HPDE6-E6E7 (cell line): ENCODE data around the gene KAT7.
A peak's percentile ranks its signal among the peaks of the same experiment; 100 is the strongest.
"Not testable (repeated sequence)": the region's sequence is repeated elsewhere in the genome, so short reads cannot be mapped to it uniquely, and the experiment has no call there.

Source experiments
- DNase-seq: peaks from one replicate; pipeline ENCODE4 v3.0.0; 2011; ENCODE audit warnings: missing footprints; ENCODE audit errors: extremely low spot score

Gene KAT7

GRCh38 chr17:49788478-49789242, at the start of gene KAT7:
TSS of gene KAT7 (plus strand) at chr17:49788681. CDS start at chr17:49788835, 154 bp downstream.
- DNase-seq: peak; percentile 88

- DNase-seq: no peak
Observed at GRCh38 chr17:49739641-49740271, 48.7 kb upstream of the KAT7 start.

DNA sequence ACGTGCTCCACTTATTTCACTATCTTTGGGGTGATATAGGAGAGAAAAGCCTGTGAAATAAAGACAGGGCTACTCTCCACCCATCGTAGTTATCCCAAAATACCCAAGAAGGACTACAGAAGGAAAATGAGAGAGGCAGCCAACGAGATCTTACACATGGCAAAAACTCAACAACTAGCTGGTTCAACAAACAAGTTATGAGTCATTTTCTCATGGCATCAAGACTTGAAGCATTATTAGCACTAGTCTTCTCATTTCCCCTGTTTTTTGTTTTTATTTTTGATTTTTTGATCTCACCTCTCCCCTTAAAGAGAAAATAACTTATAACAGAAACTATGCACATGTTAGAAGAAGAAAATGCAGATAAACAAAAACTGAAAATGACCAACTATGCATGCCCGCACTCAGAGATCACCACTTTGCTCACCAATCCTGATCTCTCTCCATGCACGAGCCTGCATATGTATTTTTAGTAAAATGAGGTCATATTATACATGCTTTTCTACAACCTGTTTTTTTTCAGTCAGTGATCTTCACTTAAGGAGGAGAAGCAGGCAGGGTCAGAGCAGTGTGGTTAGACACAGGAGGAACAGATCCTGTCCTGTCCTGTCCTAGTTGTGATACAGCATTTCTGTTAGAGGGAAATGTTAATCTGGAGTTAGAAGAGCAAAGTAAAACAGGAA, 47.3 kb upstream of the KAT7 start:
- DNase-seq: no peak

DNA sequence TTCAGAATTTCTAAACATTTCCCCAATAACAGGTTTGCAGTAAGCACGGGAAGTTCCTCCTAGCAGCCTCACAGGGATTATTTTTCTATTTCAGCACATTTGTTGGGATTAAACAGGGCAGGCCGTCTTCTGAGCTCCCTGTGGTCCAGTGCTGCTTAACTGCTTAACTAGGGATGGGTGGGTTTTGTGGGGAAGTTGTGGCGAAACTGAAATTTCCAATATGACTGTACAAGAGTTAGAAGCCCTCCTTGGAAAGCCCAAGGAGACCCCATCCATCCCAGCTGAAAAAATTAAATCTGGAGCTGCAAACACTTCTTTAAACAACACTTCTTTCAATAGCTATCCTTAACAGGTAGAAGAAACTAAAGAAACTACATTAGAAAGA, 46.8 kb upstream of the KAT7 start:
- no peak for DNase-seq

DNA sequence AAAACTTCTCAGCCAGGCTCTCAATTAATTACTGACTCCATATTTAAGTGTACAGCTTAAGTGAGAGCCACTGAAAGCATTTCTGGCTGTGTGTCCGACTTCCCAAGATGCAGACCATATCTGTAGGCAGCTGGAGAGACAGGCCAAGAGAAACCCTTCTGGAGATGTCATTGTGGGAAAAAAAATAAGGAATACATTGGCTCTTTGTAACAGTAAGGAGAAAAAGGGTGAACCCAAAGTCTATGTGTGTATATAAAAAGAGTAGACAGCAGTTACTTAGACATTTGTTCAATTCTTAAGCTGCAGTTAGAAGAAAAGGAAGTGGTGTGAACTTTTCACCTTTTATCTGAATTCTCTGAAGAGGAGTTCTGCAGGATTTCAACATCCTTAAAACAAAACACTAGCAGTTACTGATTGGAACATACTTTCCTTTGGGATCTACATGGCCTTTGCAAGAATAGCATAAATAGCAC, 46.3 kb upstream of the KAT7 start:
- no peak for DNase-seq

DNA sequence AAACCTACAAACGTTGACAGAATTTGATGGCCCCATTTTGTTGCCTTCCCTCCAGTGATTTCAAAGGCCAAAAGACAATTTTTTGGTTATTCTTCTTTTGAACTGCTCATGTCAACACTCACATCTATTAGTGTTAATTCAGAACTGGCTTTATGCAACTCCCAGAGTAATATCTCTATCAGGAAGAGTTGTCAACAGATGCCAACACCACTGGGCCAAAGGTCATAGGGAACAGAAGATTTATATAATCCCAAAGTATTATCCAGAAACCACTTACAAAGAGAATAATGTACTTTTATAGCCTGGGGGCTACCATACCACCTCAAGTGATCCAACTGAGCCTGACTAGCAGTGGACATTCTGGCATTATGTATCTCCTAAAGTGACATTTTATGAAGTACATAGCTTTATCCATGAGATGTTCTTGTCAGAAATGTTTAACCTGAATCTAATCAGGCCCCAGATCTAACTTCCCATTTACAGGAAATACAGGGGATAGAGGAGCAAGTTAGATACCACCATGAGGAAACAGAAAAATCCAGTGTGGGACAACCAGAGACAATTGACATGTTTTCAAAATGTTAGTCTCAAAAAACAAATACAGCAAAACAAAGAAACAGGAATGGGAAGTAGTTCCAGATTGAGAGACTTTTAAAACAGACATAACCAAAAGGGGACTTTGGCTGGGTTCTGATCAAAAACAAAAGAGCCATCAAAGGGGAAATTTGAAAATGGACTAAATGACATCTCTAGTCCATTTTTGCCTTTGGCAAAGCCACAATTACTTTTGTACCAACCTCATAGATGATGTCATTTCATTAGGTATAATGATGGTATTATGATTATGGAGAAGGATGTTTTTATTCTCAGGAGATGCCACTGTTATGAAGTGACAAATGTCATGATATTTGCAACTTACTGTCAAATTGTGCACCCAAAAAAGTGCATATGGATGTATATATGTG, 43.0 kb upstream of the KAT7 start:
- DNase-seq: no peak

DNA sequence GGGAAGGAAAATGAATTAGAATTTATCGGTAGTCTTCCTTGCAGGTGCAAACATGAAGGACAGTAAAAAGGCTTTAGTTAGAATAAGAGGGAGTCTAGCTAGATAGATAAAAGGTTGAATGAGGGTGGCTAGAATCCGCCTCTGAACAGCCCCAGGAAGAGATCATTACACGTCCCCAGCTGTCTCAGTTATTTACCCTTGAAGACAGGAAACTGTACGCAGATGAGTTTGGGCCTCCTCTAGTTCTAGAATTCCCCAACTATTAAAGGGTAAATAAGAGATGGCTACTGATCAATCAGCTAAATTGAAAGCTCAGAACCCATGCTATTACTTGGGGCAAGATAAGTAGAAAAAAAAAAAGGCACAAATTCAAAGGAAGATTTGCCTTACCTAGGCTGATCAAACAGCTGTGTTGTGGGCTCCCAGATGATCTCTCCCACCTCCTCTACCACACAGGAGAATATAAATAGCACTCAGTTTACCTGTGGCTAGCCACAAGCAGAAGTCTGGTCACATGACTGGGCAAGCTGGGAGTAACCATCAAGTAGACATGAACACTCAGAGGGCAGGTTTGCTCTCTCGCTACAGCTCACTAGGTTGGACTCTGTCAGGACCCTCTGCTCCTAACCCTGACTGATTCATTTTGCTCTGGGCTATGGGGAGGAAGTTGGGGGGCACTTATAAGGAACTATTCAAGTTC, 41.5 kb upstream of the KAT7 start:
- no peak for DNase-seq

DNA sequence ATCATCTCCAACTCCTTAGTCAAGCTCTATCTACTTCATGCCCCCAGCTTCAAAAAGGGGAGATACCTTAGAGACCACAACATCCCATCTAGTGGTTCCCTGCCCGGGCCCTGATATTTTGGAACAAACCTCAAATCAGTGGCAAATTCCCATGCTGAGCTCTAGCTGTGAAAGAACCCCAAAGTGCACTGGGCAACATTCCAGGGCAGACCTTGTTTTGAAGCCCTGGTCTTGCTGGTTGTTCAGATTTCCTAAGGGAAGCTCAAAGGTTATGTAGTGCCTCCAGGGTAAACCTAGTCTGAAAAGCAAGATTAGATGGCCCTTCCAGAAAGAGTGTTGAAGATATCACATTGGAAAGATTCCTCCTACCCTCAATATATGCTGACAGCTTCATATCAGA, 40.8 kb upstream of the KAT7 start:
- DNase-seq: no peak

- DNase-seq: no peak
Observed at GRCh38 chr17:49748223-49748622, 40.3 kb upstream of the KAT7 start.

GRCh38 chr17:49748791-49749190, 39.7 kb upstream of the KAT7 start:
- DNase-seq: no peak

GRCh38 chr17:49749730-49750129, 38.8 kb upstream of the KAT7 start:
- no peak for DNase-seq

DNA sequence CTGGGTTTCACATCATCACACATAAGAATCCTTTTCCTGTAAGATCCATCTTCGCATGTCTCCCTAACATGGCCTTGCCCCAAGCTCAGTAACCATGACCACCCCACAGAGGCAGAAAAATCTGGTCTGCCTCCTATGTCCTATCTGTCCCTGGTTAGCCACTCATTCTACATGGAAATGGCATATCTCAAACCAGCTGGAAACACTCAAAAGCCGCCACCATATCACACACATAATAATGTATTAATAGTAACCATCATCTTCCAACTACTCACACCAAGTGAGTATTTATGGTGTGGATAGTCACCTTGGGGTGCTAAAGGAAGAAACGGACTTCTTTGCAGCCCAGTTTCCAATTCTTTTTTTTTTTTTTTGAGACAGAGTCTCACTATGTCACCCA, 36.0 kb upstream of the KAT7 start:
- DNase-seq: no peak

DNA sequence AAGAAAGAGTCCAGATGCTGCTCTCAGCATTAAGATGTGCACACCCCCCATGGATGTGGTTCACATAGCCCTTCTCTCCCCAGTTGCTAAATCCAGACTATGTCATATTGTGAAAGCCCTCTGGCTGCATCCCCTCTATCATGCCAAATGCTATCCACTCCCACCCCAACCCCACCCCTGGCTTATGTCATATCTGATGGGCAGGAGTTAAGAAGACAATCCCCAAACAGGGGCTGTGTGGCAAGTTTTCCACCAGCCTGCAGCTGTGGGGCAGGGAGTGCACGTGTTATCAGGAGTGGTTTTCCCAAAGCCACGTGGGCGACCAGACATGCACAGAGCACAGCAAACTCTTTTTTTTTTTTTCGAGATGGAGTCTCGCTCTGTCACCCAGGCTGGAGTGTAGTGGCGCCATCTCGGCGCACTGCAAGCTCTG, 34.5 kb upstream of the KAT7 start:
- no peak for DNase-seq

DNA sequence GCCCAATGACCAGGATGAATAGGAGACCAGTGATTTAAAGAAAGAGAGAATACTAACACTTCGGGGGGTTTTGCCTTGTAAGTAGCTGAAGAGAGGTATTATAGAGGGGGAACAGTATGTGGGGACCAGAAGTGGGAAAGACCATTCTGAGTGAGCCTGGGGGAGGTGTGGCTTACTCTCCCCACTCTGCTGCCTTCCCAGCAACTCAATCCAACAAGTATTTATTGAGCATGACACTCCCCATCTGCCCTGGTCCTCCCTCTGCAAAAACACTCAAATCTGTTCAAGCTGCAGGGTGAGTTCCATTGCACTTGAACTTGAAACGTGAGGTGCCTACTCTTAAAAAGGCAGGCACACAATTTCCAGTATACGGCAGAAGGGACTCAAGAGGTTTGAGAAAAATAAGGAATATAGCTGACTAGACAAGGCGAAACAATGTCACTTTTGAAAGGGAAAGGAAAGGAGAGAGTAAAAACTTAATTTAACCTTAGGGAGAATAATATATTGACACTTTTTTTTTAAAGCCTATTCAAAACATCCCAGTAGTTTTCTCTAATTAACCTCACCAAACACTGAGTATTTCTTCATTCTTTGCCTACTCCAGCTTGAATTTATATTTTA, 32.7 kb upstream of the KAT7 start:
- DNase-seq: no peak

DNA sequence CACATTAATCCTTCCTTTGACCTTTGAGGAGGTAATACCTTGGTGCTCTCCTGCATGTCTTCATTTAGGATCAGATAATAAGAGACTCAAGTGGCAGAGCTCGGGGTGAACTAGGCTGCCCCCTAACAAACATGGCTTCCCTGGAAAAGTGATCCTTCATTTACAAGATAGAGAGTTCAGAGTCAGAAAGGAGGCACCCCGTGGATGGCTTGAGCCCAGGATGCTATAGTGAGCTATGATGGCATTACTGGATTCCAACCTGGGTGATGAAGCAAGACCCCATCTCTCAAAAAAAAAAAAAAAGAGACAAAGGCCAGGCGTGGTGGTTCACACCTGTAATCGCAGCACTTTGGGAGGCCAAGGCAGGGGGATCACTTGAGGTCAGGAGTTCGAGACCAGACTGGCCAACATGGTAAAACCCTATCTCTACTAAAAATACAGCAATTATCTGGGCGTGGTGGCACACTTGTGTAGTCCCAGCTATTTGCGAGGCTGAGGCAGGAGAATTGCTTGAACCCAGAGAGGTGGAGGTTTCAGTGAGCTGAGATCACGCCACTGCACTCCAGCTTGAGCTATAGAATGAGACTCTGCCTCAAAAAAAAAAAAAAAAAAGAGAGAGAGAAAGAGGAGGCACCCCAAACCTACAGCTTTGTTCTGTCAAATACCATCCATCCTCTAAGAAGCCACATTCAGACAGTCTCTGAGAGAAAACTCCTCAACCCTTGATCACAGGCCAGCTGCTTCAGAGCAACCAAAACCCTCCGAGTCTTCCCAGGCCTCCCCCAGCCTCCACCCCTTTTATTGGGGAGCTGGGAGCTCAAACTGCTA, 31.9 kb upstream of the KAT7 start:
- no peak for DNase-seq

- DNase-seq: no peak
Observed at GRCh38 chr17:49757151-49757777, 31.2 kb upstream of the KAT7 start.

DNA sequence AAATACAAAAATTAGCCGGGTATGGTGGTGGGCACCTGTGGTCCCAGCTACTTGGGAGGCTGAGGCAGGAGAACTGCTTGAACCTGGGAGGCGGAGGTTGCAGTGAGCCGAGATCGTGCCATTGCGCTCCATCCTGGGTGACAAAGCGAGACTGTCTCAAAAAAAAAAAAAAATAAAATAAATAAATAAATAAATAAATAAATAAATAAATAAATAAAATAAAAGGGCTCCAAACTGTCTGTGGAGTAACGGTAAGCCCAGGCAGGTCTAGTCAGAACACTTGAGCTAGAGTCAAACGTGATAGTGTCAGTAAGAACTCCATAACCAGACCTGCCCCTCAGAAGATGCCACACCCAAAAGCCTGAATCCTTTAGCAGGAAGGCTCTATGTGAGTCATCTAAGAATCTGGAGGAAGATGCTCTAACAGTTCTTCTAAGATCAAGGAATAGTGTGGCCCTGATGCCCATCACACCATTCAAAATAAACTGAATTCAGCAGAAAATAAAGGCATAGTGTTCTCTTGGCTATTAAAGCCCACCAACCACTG, 29.9 kb upstream of the KAT7 start:
- DNase-seq: not testable (repeated sequence)

- no peak for DNase-seq
Observed at GRCh38 chr17:49759203-49759602, 29.3 kb upstream of the KAT7 start.

DNA sequence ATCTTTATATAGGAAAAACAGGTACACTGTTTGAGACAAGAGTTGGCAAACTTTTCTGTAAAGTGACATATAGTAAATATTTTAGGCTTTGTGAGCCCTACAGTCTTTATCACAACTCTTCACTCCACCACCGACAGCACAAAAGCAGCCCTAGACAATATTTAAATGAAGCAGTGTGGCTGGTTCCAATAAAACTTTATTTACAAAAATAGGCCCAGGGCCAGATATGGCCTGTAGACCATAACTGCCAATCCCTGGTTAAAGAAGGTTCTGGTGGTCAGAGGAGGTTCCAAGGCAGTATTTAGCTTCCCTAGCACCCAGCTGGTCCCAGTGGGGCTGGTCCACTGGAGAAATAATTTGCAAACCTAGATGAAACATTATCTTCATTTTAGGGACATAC, 28.2 kb upstream of the KAT7 start:
- no peak for DNase-seq
